Frontal cortex (tissue), 4 donors: ENCODE results near the gene GCNT4. TPM values are rescaled to one million over a fixed set of nuclear protein-coding genes. Genes with fewer than 3 reads are reported as not detected.
A peak's percentile ranks its signal among the peaks of the same experiment; 100 is the strongest.

Experiments
- DNase-seq, 2 donors: peaks; one replicate each; pipeline ENCODE4 v3.0.0; 2012; ENCODE audit warnings: low spot score in 2 of 2
- FAIRE-seq: peaks from 2 replicates; lab custom pipeline; 2012; peaks lifted over from hg19 to GRCh38; lab: Jason Lieb, UNC
- total RNA-seq: library from RNA; depleted of rRNA; stranded (reverse); fragments of >200 nt; gene quantifications from one replicate; pipeline ENCODE4 v1.2.3, GENCODE V29; 2014
- donor health status: control.
- donor health status: control.
- donor health status: control.

The GCNT4 gene
- total RNA-seq, 1 donor from 2014 or later, result 2.4 TPM

GRCh38 chr5:75053054-75053303 lies 621 bp upstream of the GCNT4 start:
- no peak for FAIRE-seq

GRCh38 chr5:75051217-75051751 lies 1.1 kb downstream of the GCNT4 start:
- no peak for FAIRE-seq
- DNase-seq, result no peak

More at GRCh38 chr5:75053054-75053303, 621 bp upstream of the GCNT4 start:
- DNase-seq, result no peak

DNA sequence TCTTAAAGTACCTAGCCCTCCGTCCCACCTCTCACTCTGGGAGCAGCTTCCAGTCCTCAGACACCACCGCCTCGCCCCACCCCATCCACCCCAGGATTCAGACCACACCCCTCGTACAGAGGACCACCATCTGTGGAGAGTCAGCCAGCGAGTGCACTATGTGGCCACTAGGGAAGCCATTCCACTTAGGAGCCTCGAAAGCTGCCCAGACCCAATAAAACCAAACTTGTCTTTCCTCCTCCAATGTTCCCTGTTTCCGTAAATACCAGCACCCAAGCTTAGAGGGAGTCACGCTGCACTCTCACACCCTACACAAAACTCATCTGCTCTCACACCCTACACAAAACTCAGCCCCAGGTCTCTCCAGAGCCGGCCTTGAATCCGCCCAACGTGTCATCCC lies 1.9 kb downstream of the GCNT4 start:
- no peak for FAIRE-seq

DNA sequence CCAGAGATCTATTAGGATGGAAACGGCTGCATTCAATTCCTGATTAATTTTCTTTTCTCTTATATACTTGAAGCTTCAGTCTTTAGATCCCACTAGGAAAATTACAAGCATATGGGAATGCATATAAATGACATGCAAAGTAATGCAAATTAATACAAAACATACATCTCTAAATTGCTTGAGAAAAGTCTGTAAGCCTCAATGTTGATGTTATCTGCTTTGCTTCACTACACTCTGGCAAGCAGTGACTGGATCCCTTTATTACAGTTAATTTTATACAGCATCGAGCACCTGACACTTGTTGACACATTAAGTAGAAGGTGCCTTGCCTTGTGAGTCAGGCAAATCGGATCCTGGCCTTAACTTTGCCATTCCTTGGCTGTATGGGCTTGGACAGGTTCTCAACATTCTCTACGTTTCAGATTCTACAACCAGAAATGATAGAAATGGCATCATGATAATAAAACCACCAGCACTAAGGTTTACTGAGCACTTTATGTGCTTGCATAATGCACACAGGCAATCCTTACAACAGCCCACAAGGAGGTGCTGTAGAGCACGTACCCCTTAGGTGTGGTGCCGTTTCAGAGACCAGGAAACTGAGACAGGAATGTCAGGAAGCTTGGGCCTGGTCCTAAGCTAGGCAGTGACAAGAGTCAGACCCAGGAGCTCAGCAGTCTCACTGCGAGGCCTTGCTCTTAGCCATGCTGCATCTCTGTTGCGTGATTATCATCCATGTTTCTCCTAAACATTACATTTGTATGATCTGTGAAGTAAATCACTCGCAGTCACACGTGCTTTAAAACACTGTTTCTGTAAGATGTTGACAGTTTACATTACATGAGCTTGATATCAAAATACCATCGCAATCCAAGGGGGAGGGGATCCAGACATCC lies 2.7 kb downstream of the GCNT4 start:
- FAIRE-seq (no peak), DNase-seq (no peak)

More for the DNA sequence above, 1.9 kb downstream of the GCNT4 start:
- DNase-seq, result no peak

DNA sequence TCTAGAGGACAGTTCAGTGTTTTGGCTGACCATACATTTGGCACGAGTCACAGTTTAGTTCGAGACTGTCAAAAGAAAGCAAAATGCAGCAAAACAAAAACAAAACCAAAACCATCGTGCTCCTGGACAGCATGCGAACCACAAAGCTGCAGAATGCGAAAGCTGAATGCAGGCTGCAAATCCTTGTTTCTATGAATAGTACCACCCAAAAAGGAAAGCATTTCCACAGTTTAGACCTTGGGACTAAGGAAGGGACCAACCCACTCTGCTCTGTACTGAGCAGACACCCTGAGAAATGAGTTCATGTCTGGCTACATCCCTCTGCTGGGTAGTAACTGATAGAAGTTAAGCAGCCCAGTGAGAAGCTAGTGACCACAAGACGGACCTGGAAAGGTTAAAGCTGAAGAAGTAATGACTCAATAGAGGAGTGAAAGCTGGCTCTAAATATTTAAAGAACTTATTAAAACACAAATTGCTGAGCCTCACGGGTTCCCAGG lies 3.9 kb downstream of the GCNT4 start:
- no peak for DNase-seq
- no peak for FAIRE-seq

GRCh38 chr5:75047356-75047755 lies 5.0 kb downstream of the GCNT4 start:
- no peak for FAIRE-seq
- DNase-seq, result no peak

GRCh38 chr5:75046366-75047142 lies 5.8 kb downstream of the GCNT4 start:
- no peak for DNase-seq
- no peak for FAIRE-seq

DNA sequence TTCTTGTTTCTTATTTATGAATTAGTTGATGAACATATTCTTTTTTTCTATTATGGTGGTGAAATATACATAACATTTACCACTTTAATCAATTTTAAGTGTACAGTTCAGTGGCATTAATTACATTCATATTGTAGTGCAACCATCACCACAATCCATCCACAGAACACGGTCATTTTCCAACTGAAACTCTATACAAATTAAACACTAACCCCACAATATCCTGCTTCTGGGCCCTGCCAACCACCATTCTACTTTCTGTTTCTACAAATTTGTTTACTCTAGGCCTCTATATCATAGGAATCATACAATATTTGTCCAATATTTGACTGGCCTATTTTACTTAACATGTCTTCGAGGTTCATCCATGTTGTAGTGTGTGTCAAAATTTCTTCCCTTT lies 7.3 kb downstream of the GCNT4 start:
- FAIRE-seq (no peak), DNase-seq (no peak)

- no peak for FAIRE-seq
- DNase-seq, result no peak
Observed at GRCh38 chr5:75044406-75044805, 8.0 kb downstream of the GCNT4 start.

DNA sequence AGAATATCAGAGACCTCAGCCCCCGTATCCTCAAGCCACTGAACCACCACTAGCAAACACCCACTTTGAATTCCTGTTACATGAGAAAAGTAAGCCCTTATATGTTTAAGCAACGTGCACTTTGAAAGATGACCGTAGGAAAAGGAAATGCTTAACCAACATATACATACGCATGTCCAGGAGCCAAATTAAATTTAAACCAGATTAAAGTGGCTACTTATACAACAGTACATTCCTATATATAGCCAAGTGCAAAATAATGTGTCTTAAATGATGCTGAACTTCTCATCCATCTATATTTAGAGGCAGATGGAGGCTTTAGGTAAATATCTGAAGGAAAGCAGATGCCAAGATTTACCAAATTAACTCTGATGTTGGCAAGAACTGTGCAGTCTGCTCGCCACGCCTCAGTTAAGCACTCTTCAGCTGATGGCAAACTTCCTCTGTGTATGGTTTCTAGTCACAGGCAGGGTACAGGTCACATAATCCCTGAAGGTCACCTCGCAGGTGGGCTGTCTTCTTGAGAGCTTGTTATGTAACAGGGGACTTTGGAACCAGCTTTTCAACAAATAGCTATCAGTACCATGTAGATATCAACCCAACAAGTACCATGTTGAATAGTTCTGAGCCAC lies 8.6 kb downstream of the GCNT4 start:
- no peak for FAIRE-seq
- DNase-seq, result no peak

DNA sequence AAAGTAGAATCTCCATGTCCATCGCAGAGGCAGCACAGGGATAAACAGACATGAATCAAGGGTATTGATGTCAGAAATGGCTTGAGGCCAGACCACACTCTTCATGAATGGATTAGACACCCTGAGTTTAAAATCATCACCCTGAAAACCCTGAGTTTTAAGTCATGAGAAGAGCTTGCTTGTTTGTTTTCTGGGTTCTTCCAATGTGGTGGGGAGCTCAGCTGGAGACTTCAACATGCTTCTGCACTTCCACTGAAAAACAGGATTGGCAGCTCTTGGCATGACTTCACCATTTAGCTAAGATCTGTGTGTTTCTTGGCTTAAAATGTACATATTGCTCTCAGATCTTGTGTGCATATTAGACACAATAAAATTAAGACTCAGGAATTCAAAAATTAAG lies 9.8 kb downstream of the GCNT4 start:
- DNase-seq (no peak), FAIRE-seq (no peak)

DNA sequence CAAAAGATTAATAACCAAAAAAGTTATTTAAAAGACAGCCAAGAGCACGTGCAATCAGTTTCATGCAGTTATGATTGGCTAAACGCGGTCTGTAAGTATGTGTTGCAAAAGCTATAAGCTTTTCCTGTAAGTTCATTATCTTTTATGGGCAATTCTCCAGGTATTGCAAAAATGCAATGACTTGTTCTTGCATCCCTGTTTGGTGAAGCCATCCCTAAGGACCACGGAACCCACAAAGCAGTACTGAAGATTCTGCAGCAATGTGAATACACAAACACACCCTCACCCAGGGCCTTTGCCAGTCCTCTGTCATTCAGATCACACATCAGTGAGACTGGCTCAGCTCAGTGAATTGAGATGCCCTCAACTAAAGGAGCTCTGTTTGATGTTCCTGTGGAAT lies 11.4 kb downstream of the GCNT4 start:
- no peak for FAIRE-seq
- no peak for DNase-seq

- FAIRE-seq (no peak), DNase-seq (peak in 1 of 2 donors; percentile 35)
Observed at GRCh38 chr5:75037106-75037505, 15.3 kb downstream of the GCNT4 start.

DNA sequence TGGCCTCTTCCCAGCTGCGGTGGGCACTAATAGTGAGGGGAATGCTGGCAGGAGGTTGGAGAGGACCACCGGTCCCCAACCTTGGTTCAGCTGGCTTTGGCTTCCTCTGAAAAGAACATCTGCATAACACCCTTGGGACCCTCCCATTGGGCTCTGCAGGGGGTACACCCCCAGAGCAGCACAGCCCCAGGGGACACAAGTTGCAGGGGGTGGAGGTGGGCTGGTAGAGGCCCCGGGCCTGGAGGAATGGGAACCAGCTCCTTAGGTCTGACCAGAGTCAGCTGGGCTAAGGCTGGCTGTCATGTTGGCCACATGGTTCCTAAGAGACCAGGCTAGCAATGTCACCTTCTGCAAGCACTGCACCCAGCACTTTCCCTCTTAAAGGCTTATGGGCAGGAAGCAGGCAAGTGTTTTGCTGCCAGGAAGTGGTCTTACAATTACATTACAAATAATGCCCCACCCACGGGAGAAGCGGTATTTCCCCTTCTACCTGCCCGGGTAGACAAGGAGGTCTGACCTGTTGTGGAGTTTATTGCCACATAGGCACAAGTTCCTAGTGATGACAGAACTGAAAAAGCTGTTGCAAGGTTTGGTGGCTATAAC lies 18.1 kb downstream of the GCNT4 start:
- FAIRE-seq (no peak), DNase-seq (no peak)

- FAIRE-seq (no peak), DNase-seq (no peak)
Observed at GRCh38 chr5:75031366-75031765, 21.0 kb downstream of the GCNT4 start.

- DNase-seq (no peak), FAIRE-seq (no peak)
Observed at GRCh38 chr5:75028090-75028489, 24.3 kb downstream of the GCNT4 start.

GRCh38 chr5:75023368-75024159 lies 28.8 kb downstream of the GCNT4 start:
- no peak for FAIRE-seq
- no peak for DNase-seq

- FAIRE-seq, result no peak
- no peak for DNase-seq
Observed at GRCh38 chr5:75021800-75022199, 30.6 kb downstream of the GCNT4 start.

DNA sequence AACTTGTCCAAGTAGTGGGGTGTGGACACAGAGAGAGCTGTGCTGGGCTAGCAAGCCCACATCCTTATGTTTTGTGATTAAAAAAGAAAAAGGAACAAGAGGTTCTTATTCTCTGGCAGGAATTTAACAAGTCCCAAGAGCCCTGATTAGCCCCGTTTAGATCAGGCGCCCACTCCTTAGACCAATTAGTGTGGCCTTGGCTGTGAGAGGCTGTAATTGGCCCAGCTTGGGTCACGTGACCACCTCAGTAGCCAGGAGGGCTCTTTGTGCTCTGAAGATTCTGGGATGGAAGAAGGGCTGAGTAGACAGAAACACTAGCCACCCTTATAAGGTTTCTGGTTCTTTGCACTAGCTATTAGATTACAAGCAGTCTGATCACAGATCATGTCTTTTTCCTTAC lies 31.1 kb downstream of the GCNT4 start:
- no peak for DNase-seq
- no peak for FAIRE-seq
